ENCODE measurements around the gene SCYL1.

- TF ChIP-seq, protein P1, sequence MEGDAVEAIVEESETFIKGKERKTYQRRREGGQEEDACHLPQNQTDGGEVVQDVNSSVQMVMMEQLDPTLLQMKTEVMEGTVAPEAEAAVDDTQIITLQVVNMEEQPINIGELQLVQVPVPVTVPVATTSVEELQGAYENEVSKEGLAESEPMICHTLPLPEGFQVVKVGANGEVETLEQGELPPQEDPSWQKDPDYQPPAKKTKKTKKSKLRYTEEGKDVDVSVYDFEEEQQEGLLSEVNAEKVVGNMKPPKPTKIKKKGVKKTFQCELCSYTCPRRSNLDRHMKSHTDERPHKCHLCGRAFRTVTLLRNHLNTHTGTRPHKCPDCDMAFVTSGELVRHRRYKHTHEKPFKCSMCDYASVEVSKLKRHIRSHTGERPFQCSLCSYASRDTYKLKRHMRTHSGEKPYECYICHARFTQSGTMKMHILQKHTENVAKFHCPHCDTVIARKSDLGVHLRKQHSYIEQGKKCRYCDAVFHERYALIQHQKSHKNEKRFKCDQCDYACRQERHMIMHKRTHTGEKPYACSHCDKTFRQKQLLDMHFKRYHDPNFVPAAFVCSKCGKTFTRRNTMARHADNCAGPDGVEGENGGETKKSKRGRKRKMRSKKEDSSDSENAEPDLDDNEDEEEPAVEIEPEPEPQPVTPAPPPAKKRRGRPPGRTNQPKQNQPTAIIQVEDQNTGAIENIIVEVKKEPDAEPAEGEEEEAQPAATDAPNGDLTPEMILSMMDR (conservative IDR thresholded peaks at IDR 0.05; ENCODE audit: low read length), result no peak
- no peak for TF ChIP-seq EZH2phosphoT487 (IDR thresholded peaks at IDR 0.05; ENCODE audit: borderline replicate concordance, low read depth, low read length)
These were observed 32.6 kb downstream of the SCYL1 start for GRCh38 chr11:65557280-65558001.
